Cardiac muscle cell (in vitro differentiated cells and primary cell): ENCODE data around the gene LRRC8A. TPM values are rescaled to one million over a fixed set of nuclear protein-coding genes. Genes with fewer than 3 reads are reported as not detected.
A peak's percentile ranks its signal among the peaks of the same experiment; 100 is the strongest.
"Not testable (repeated sequence)": the region's sequence is repeated elsewhere in the genome, so short reads cannot be mapped to it uniquely, and the experiment has no call there.

Experiments used
- DNase-seq, 2 donors: peaks; one replicate each; pipeline versions ENCODE4 v3.0.0 to v3.0.0-alpha.2; 2010 to 2017; ENCODE audit warnings: low read depth in 1 of 2, low spot score in 1 of 2
- H3K27ac ChIP-seq: fragments of 200-600 bp; sonication (generic); 2 replicates; pipeline ENCODE4 v1.5.1; 2016
- H3K27me3 ChIP-seq: fragments of 200-600 bp; sonication (generic); 2 replicates; pipeline ENCODE4 v1.6.0; 2016; ENCODE audit warnings: control low read depth
- H3K36me3 ChIP-seq: fragments of 200-600 bp; sonication (generic); 2 replicates; pipeline ENCODE4 v1.5.1; 2016; ENCODE audit warnings: control low read depth
- H3K4me1 ChIP-seq: fragments of 200-600 bp; sonication (generic); 2 replicates; pipeline ENCODE4 v1.8.1; 2017; ENCODE audit warnings: low read depth, mild to moderate bottlenecking, mixed run types
- H3K4me3 ChIP-seq: fragments of 200-600 bp; sonication (generic); 2 replicates; pipeline ENCODE4 v1.5.1; 2016; ENCODE audit warnings: mild to moderate bottlenecking
- H3K9me3 ChIP-seq: fragments of 200-600 bp; sonication (generic); 2 replicates; pipeline ENCODE4 v1.5.1; 2017; ENCODE audit warnings: low read depth, mild to moderate bottlenecking, control low read depth
- polyA plus RNA-seq: library from polyadenylated mRNA; unstranded; fragments of >200 nt; fragmentation: Nextera tagmentation; extraction: Ambion mirVana; gene quantifications from 2 replicates; pipeline ENCODE4 v1.2.1, GENCODE V29; 2016
- total RNA-seq: library from RNA; depleted of rRNA; stranded (reverse); fragments of >200 nt; gene quantifications from 2 replicates; pipeline ENCODE4 v1.2.3, GENCODE V29; 2016
- TF ChIP-seq, protein P1 (sequence below): IDR thresholded peaks from 2 replicates; pipeline ENCODE4 v1.5.1; 2012; ENCODE audit warnings: low read depth, mild to moderate bottlenecking, low read length

LRRC8A gene
- total and polyA plus RNA-seq, 2 experiments from 2014 or later = 28.6 to 55.8 TPM

DNA sequence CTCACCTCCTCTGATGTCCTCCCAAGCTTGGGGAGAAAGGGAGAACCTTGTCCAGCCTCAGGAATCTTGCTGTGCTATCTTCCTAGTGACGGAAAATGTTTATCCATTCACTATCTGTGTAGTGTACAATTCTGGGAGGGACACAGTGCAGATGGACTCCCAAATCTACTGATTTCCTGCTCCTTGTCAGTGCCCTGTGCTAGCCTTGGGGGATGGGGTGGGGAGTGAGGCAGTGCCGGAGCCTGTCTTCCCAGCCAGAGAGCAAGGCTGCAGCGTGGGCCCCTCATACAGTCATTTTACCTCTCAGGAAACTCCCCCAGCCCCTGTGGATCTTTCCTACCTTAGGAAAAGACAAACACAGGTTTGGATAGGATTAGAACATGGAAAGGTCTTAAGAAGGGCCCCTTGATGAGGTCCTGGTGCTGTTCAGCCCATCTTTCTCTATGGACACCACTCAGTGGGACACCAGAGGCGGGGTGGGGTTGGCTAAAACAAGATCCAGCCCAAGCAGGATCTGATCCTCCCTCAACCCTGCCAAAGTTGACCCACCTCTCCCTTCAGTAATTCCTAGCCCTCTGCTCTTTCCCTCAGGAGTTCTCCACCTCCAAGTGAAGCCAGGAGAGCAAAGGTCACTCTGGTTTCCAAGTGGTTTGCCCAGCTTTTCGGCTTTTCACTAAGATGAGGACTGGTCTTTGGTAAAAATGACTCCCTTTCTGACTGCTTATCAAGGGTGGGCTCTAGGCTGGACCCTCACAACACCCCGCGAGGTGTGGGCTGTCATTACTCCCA lies 62.1 kb downstream of the LRRC8A start:
- no peaks in the 10 kb centered on the region for H3K27me3 ChIP-seq
- H3K36me3 ChIP-seq = no peaks in the 10 kb centered on the region
- H3K27ac ChIP-seq = peak overlapping the region; percentile 12
- no peak for DNase-seq
- H3K4me1 ChIP-seq = no peaks in the 10 kb centered on the region
- H3K9me3 ChIP-seq = no peaks in the 10 kb centered on the region
- H3K4me3 ChIP-seq = no peak overlapping the region
- TF ChIP-seq, protein P1, sequence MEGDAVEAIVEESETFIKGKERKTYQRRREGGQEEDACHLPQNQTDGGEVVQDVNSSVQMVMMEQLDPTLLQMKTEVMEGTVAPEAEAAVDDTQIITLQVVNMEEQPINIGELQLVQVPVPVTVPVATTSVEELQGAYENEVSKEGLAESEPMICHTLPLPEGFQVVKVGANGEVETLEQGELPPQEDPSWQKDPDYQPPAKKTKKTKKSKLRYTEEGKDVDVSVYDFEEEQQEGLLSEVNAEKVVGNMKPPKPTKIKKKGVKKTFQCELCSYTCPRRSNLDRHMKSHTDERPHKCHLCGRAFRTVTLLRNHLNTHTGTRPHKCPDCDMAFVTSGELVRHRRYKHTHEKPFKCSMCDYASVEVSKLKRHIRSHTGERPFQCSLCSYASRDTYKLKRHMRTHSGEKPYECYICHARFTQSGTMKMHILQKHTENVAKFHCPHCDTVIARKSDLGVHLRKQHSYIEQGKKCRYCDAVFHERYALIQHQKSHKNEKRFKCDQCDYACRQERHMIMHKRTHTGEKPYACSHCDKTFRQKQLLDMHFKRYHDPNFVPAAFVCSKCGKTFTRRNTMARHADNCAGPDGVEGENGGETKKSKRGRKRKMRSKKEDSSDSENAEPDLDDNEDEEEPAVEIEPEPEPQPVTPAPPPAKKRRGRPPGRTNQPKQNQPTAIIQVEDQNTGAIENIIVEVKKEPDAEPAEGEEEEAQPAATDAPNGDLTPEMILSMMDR = no peak

DNA sequence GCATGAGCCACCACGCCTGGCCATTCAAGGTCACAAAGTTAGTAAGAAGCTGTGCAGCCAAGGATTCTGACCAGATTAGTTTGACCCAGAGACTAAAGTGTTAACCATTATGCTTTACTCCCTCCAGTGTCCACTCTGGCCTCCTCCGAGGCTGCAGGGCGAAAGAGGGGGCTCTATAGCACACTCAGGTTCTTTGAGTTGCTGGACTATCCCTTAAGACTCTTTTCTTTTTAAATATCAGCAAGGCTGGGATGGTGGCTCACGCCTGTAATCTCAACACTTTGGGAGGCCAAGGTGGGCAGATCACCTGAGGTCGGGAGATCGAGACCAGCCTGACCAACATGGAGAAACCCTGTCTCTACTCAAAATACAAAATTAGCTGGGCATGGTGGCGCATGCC lies 63.0 kb downstream of the LRRC8A start:
- not testable (repeated sequence) for H3K27ac ChIP-seq, H3K4me1 ChIP-seq, H3K9me3 ChIP-seq, DNase-seq, H3K36me3 ChIP-seq, H3K27me3 ChIP-seq, H3K4me3 ChIP-seq

DNA sequence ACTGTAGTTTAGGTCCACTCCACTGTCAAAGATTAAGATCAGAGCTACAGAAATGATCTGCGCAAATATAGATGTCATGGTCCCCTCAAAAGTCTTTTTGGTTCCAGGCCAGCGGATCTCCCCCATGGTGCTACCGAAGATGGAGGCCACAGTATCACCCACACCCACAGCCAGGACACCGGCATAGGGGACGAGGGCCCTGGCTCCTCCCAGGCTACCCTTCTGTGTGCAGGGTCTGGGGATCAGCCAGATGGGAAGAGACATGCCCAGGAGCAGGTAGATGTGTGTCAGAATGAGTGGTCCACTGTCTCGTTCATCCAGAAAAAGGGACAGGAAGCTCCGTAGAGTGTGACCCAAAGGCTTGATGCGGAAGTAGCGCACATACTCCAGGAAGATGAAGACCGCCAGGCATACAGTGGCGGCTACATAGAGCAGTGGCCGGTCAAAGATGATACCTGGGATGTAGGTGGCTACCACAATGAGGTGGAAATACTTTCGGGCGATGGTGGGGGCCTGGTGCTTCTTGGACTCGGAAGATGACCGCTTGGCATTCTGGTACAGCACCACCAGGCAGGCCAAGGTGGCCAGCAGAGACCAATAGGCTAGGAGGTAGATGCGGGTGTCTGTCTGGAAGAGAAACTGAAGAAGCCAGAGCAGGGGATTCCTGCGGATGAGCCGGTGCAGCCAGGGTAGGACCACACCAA lies 64.0 kb downstream of the LRRC8A start:
- Histone ChIP-seq H3K27me3 (no peaks in the 10 kb centered on the region), H3K4me3 (no peak overlapping the region)
- no peak for DNase-seq

DNA sequence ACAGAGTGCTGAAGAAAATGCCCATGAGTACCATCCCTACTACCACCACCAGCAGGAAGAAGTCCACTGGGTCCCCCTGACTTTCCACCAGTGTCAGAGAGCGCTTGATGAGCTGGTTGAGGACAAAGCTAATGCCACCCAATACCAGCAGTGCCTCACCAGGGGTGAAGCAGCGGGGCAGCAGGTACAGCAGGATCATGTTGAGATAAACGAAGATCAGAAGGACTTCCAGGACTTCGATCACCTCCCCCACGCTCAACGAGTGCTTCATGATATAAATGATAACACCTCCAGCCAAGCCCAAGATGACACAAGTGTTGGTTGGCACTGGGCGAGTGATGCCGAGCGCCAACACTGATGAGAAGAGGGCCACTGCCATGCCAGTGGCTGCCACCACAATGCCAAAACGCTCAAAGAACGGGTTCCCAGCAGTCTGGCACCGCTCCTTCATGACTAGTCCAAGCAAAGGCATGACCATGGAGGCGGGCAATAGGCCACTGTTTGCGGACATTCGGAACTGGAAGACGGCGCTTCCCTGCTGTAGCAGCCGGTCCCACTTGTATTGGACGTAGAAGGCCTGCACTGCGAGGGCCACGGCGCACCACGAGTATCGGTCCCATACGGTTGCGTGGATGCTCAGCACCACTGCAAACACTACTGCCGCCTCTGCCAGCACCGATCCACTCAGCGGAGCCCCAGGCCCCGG lies 64.8 kb downstream of the LRRC8A start:
- H3K27ac ChIP-seq = peak overlapping the region; percentile 92
- no peaks in the 10 kb centered on the region for H3K9me3 ChIP-seq
- peak; percentile 20 to 43 for DNase-seq
- TF ChIP-seq, protein P1 = no peak
- peaks cover 7% of the 10 kb centered on the region for H3K36me3 ChIP-seq
- no peaks in the 10 kb centered on the region for H3K27me3 ChIP-seq
- peak overlapping the region; percentile 73 for H3K4me3 ChIP-seq
- no peaks in the 10 kb centered on the region for H3K4me1 ChIP-seq

More for the DNA sequence above, 64.0 kb downstream of the LRRC8A start:
- TF ChIP-seq, protein P1 = no peak
- H3K4me1 ChIP-seq = no peaks in the 10 kb centered on the region
- H3K9me3 ChIP-seq = no peaks in the 10 kb centered on the region
- no peak overlapping the region for H3K27ac ChIP-seq
- H3K36me3 ChIP-seq = peaks cover 4% of the 10 kb centered on the region

DNA sequence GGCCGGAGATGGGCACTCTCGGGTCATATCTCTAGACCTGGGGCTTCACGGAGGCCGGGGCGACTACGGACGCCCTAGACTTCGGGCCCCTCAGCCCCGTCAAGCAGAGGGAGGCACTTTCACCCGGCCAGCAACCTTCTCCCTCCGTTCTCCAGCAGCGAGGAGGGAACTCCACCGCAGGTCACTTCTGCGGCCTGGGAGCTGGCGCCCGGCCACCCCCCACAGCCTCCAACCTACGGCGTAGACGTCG lies 65.3 kb downstream of the LRRC8A start:
- Histone ChIP-seq H3K27me3 (no peaks in the 10 kb centered on the region), H3K4me3 (peak overlapping the region; percentile 73), H3K4me1 (no peaks in the 10 kb centered on the region), H3K9me3 (no peaks in the 10 kb centered on the region), H3K36me3 (peaks cover 7% of the 10 kb centered on the region), H3K27ac (peak overlapping the region; percentile 92)
- TF ChIP-seq, protein P1 = no peak
- no peak for DNase-seq
